ENCODE results near the gene GPC5.

GRCh38 chr13:91534996-91535395, 136.6 kb downstream of the GPC5 start:
- TF ChIP-seq CTCF (IDR thresholded peaks at IDR 0.05 in 8 of 11, conservative IDR thresholded peaks at IDR 0.05 in 3 of 11) (no peak), POLR2A (IDR thresholded peaks at IDR 0.05) (no peak)

All from spleen (tissue), 7 donors.